Measurements from ENCODE around the gene EXOSC10. TPM values are rescaled to one million over a fixed set of nuclear protein-coding genes. Genes with fewer than 3 reads are reported as not detected.
A peak's percentile ranks its signal among the peaks of the same experiment; 100 is the strongest.

Gene EXOSC10
- total and polyA plus RNA-seq, 2 of the 13 experiments (the other 11 are each of a cell fraction or from before 2014, with no cell fraction given): 48.4 to 67.6 TPM

DNA sequence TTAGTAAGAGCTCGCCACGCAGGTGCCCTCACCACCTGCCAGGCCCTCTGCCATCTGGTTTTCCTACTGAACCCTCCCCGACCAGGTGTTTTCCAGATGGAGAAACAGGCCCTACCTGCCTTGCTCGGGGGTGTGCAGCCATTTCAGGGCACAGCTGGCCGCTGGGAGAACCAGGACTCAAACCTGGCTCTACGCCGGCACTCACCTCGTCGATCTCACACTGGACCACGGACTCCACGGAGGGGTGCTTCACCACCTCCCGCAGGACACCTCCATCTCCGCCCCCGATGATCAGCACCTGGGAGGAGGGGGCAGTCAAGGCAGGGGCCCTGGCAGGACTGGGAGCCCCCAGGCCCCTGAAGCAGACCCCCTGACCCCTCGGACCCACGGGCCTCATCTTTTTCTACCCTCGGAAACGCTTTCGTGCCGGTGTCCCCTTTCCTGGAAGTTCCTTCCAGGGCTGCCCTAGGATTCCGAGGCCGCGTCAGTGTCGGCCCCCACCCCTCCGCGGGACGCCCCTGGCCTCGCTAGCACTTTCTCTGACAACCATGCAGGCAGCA, 41.0 kb downstream of the EXOSC10 start (continued):
- TF ChIP-seq, protein P1, sequence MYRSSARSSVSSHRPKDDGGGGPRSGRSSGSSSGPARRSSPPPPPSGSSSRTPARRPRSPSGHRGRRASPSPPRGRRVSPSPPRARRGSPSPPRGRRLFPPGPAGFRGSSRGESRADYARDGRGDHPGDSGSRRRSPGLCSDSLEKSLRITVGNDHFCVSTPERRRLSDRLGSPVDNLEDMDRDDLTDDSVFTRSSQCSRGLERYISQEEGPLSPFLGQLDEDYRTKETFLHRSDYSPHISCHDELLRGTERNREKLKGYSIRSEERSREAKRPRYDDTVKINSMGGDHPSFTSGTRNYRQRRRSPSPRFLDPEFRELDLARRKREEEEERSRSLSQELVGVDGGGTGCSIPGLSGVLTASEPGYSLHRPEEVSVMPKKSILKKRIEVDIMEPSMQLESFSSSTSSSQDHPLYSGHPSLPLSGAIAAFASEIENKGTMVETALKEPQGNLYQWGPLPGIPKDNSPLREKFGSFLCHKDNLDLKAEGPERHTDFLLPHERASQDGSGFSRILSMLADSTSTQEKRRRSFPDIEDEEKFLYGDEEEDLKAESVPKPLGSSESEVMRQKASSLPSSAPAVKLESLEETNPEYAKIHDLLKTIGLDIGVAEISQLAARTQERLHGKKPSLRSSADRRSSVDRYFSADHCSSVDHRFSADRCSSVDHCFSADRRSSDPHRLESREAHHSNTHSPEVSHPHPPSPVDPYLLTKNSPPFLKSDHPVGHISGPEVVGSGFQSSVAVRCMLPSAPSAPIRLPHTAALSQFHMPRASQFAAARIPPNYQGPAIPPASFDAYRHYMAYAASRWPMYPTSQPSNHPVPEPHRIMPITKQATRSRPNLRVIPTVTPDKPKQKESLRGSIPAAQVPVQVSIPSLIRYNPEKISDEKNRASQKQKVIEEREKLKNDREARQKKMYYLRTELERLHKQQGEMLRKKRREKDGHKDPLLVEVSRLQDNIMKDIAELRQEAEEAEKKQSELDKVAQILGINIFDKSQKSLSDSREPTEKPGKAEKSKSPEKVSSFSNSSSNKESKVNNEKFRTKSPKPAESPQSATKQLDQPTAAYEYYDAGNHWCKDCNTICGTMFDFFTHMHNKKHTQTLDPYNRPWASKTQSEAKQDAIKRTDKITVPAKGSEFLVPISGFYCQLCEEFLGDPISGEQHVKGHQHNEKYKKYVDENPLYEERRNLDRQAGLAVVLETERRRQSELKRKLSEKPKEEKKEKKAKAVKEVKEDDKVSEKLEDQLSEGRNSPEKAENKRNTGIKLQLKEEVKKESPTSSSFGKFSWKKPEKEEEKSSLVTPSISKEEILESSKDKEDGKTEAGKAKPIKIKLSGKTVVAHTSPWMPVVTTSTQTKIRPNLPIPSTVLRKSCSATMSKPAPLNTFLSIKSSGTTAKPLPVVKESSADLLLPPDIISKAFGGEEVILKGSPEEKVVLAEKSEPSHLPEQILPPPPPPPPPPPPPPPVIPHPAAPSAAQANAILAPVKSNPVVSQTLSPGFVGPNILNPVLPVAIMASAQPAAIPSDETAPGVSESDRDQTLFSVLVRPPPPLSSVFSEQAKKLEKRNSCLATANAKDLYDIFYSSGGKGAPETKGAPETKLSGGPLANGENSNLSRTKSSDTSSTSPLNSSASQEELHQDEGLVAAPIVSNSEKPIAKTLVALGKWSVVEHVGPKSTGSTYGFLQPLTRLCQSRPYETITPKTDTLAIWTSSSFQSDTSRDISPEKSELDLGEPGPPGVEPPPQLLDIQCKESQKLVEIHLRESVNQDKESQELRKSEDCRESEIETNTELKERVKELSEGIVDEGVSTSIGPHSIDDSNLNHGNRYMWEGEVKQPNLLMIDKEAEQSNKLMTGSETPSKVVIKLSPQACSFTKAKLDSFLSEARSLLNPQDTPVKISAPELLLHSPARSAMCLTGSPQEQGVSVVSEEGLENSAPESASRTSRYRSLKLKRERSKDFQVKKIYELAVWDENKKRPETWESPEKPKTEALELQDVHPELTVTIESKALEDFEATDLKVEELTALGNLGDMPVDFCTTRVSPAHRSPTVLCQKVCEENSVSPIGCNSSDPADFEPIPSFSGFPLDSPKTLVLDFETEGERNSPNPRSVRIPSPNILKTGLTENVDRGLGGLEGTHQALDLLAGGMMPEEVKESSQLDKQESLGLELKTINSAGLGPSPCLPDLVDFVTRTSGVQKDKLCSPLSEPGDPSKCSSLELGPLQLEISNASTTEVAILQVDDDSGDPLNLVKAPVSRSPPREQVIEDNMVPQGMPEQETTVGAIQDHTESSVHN (CRISPR knock-in tag; IDR thresholded peaks at IDR 0.05): no peak

DNA sequence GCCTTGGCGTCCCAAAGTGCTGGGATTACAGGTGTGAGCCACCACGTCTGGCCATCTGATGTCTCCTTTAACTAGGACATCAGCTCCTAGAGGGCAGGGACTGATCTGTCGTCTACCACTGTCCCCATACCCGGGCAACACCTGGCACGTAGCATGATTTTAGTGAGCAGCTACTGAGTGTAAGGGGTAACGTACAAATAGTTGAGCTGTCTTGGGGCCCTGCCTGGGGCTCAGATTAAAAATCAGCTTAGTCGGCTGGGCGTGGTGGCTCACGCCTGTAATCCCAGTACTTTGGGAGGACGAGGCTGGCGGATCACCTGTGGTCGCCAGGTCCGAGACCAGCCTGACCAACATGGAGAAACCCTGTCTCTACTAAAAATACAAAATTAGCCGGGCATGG, 41.6 kb downstream of the EXOSC10 start:
- no peaks in the 10 kb centered on the region for H3K9me3 ChIP-seq (ENCODE audit: low read length)
- ChIA-PET CTCF (ENCODE audit: low intra/inter-chr PET ratio, low total read pairs) (interaction anchor here (0.9 kb wide), 1 partner anchor 20 kb away, joined by 5 read pairs; no protein-coding TSS in a partner anchor), POLR2A (interaction anchor here (2.6 kb wide), 1 partner anchor 11 kb away, joined by 11 read pairs; the partner anchor contains the start of gene MASP2)
- no peak overlapping the region for H3K4me3 ChIP-seq (replicated peaks in 1 of 3; ENCODE audit: insufficient read depth in 1 of 3, low read depth in 2 of 3, low read length in 3 of 3)
- intact Hi-C loops (cut with micrococcal nuclease; ENCODE audit: unreplicated experiment): no loop called here
- H2AFZ ChIP-seq (ENCODE audit: low read length): no peak overlapping the region
- FAIRE-seq (no peak), ATAC-seq (no peak), DNase-seq (ENCODE audit: low spot score) (no peak)
- no TSS peak for BruUV-seq (replicated peaks)
- peaks cover 45% of the 10 kb centered on the region for H3K4me1 ChIP-seq (ENCODE audit: insufficient read depth, low read length)
- peaks cover 16% of the 10 kb centered on the region for H3K79me2 ChIP-seq (ENCODE audit: insufficient read depth, low read length)
- no peak overlapping the region for H3K27ac ChIP-seq (ENCODE audit: extremely low read length, insufficient read depth, low read length)
- H3K27me3 ChIP-seq (ENCODE audit: control insufficient read depth in 1 of 2, insufficient read depth in 2 of 2, low read length in 2 of 2): no peaks in the 10 kb centered on the region; a peak in 1 of 5 replicates
- in situ Hi-C loops (cut with HindIII; ENCODE audit: extremely low pct_ligation_motif_present, low pct_unique_long_range_greater_than_20kb): no loop called here
- peaks cover 5 to 28% of the 10 kb centered on the region in 2 experiments; a peak in 4 of 5 replicates for H3K36me3 ChIP-seq (replicated peaks in 1 of 2; ENCODE audit: control insufficient read depth in 1 of 2, insufficient read depth in 2 of 2, low read length in 2 of 2)
- peaks cover 3% of the 10 kb centered on the region; the same call in 1 of the 2 replicates for H4K20me1 ChIP-seq (ENCODE audit: insufficient read depth, low read length)
- WGBS (ENCODE audit: low lambda C conversion rate): 95% methylated on average over 13 of the region's 14 CpGs
- H3K9ac ChIP-seq (ENCODE audit: insufficient read depth, low read depth, low read length): 0 out of 2 replicates have a peak overlapping the region, but pooled peaks have one; percentile 2
- peak overlapping the region; percentile 89; the same call in 1 of the 2 replicates for H3K4me2 ChIP-seq (ENCODE audit: low read depth, low read length)
- TF ChIP-seq SOX6 (IDR thresholded peaks at IDR 0.05) (no peak), SOX6 (CRISPR knock-in tag; IDR thresholded peaks at IDR 0.05) (no peak), CBFB (CRISPR knock-in tag; IDR thresholded peaks at IDR 0.05) (no peak), JARID2 (CRISPR knock-in tag; IDR thresholded peaks at IDR 0.05; ENCODE audit: insufficient replicate concordance) (no peak), MATR3 (CRISPR knock-in tag; IDR thresholded peaks at IDR 0.05) (no peak), HIVEP1 (CRISPR knock-in tag; IDR thresholded peaks at IDR 0.05) (no peak)
- TF ChIP-seq, protein P2, sequence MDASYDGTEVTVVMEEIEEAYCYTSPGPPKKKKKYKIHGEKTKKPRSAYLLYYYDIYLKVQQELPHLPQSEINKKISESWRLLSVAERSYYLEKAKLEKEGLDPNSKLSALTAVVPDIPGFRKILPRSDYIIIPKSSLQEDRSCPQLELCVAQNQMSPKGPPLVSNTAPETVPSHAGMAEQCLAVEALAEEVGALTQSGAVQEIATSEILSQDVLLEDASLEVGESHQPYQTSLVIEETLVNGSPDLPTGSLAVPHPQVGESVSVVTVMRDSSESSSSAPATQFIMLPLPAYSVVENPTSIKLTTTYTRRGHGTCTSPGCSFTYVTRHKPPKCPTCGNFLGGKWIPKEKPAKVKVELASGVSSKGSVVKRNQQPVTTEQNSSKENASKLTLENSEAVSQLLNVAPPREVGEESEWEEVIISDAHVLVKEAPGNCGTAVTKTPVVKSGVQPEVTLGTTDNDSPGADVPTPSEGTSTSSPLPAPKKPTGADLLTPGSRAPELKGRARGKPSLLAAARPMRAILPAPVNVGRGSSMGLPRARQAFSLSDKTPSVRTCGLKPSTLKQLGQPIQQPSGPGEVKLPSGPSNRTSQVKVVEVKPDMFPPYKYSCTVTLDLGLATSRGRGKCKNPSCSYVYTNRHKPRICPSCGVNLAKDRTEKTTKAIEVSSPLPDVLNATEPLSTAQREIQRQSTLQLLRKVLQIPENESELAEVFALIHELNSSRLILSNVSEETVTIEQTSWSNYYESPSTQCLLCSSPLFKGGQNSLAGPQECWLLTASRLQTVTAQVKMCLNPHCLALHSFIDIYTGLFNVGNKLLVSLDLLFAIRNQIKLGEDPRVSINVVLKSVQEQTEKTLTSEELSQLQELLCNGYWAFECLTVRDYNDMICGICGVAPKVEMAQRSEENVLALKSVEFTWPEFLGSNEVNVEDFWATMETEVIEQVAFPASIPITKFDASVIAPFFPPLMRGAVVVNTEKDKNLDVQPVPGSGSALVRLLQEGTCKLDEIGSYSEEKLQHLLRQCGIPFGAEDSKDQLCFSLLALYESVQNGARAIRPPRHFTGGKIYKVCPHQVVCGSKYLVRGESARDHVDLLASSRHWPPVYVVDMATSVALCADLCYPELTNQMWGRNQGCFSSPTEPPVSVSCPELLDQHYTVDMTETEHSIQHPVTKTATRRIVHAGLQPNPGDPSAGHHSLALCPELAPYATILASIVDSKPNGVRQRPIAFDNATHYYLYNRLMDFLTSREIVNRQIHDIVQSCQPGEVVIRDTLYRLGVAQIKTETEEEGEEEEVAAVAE (CRISPR knock-in tag; IDR thresholded peaks at IDR 0.05; ENCODE audit: borderline replicate concordance): no peak

Measured in HepG2 (cell line).